Subcutaneous abdominal adipose tissue (tissue), 5 donors: ENCODE data around the gene OR51M1.
"Not testable (repeated sequence)": the region's sequence is repeated elsewhere in the genome, so short reads cannot be mapped to it uniquely, and the experiment has no call there.

Experiments
- H3K27ac ChIP-seq: one replicate; pipeline ENCODE4 v1.7.0; 2013; ENCODE audit warnings: low read depth, mild to moderate bottlenecking, inconsistent platforms, low read length, moderate library complexity
- H3K27me3 ChIP-seq, 5 donors: one replicate each; pipeline ENCODE4 v1.7.0; 2013; ENCODE audit warnings: low read length in 5 of 5, inconsistent platforms in 1 of 5; ENCODE audit not compliant: control insufficient read depth in 5 of 5, insufficient read depth in 4 of 5
- H3K36me3 ChIP-seq, 5 donors: one replicate each; pipeline ENCODE4 v1.7.0; 2013; ENCODE audit warnings: low read length in 5 of 5; ENCODE audit not compliant: control insufficient read depth in 5 of 5, insufficient read depth in 5 of 5
- H3K4me1 ChIP-seq, 5 donors: one replicate each; pipeline ENCODE4 v1.7.0; 2013; ENCODE audit warnings: low read length in 5 of 5, mild to moderate bottlenecking in 3 of 5, moderate library complexity in 1 of 5; ENCODE audit not compliant: control insufficient read depth in 5 of 5, insufficient read depth in 5 of 5
- H3K4me3 ChIP-seq, 5 donors: one replicate each; pipeline ENCODE4 v1.7.0; 2013; ENCODE audit warnings: low read length in 5 of 5, low read depth in 1 of 5
- H3K9ac ChIP-seq, 5 donors: one replicate each; pipeline ENCODE4 v1.7.0; 2013; ENCODE audit warnings: low read length in 5 of 5, mild to moderate bottlenecking in 4 of 5, moderate library complexity in 3 of 5
- H3K9me3 ChIP-seq, 5 donors: one replicate each; pipeline ENCODE4 v1.7.0; 2013; ENCODE audit warnings: low read length in 5 of 5; ENCODE audit not compliant: control insufficient read depth in 5 of 5
- donor health status: healthy.
- donor health status: healthy.
- donor health status: healthy.
- donor health status: healthy.
- donor health status: healthy.

The OR51M1 gene

DNA sequence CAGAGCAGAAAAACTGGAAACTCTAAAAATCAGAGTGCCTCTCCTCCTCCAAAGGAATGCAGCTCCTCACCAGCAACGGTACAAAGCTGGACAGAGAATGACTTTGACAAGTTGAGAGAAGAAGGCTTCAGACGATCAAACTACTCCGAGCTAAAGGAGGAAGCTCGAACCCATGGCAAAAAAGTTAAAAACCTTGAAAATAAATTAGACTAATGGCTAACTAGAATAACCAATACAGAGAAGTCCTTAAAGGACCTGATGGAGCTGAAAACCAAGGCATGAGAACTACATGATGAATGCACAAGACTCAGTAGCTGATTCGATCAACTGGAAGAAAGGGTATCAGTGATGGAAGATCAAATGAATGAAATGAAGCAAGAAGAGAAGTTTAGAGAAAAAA, 27.6 kb upstream of the OR51M1 start:
- H3K27ac ChIP-seq, H3K9me3 ChIP-seq, H3K9ac ChIP-seq, H3K4me1 ChIP-seq, H3K36me3 ChIP-seq, H3K27me3 ChIP-seq, H3K4me3 ChIP-seq: not testable (repeated sequence)

DNA sequence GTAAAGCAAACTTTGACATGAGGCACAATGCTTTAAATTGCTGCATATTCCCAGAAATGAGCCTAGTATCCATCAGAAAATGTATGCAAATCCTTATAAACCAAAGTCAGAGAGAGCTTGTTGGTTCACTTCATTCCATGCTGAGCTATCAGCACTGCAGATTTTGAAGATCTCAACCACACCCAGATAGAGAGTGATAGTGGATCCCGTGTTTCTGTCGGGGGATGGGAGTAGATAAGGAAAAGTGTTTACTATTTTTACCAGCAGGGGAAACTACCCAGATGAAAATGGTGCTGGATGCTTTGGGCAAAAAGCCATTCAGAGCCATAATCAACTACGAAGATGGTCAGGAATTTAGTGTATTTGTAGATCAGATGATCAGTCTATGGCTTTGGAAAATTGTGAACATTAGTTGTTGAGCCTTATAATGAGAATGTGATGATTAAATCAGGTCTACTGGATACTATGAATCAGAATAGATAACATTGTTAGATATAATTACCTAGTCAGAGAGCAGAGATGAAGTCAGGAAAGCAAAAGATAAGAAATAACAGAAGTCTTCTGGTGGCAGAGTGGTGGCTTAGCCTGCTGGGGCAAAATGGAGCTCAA, 21.5 kb upstream of the OR51M1 start:
- H3K27me3 ChIP-seq: no peaks in the 10 kb centered on the region
- H3K27ac ChIP-seq: no peak overlapping the region
- H3K9ac ChIP-seq: no peak overlapping the region
- peaks cover 0 to 2% (median 0%) of the 10 kb centered on the region in 5 donors for H3K4me1 ChIP-seq
- no peaks in the 10 kb centered on the region for H3K36me3 ChIP-seq
- no peak overlapping the region for H3K4me3 ChIP-seq
- no peaks in the 10 kb centered on the region for H3K9me3 ChIP-seq

DNA sequence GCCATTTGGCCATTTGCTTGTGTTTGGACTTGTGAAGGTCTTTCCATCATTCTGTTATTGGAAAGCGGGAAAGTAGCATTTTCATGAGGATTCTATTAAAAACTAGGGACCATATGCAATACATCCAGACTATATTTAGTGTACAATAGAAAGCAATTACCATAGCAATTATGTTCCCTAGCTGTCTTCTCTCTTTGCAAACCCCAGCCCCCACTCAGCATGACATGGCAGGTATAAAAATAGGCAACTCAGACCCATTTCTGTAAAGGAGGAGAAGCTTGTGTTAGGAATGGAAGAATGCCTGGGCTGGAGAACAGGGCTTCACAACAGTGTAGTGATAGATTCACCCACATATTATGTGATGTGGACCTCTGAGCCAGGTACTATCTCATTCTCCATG, 19.9 kb upstream of the OR51M1 start:
- no peak overlapping the region for H3K27ac ChIP-seq
- H3K9ac ChIP-seq: no peak overlapping the region
- H3K27me3 ChIP-seq: no peaks in the 10 kb centered on the region
- H3K4me1 ChIP-seq: peaks cover 0 to 9% (median 0%) of the 10 kb centered on the region in 5 donors
- no peaks in the 10 kb centered on the region for H3K36me3 ChIP-seq
- H3K9me3 ChIP-seq: no peaks in the 10 kb centered on the region
- H3K4me3 ChIP-seq: no peak overlapping the region

DNA sequence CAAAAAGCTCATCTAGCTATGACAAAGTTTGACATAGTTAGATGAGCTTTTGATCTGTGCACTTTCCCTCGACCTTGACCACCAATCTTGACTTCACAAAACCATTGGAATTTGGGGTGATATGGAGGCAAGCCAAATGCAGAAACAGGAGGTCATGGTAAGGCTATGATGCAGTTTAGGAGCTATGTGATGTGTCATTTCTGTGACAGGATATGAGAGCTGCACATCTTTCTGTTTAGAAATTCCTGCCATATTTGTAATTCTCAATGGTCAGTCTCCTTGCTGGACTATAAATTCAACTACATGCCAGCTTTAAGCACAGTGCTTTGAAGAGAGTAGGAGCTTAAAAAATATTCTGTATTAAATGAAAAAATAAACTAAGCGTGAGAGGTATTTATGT, 19.4 kb upstream of the OR51M1 start:
- no peaks in the 10 kb centered on the region for H3K36me3 ChIP-seq
- no peaks in the 10 kb centered on the region for H3K27me3 ChIP-seq
- H3K4me3 ChIP-seq: no peak overlapping the region
- H3K9me3 ChIP-seq: no peaks in the 10 kb centered on the region
- no peak overlapping the region for H3K27ac ChIP-seq
- H3K4me1 ChIP-seq: peaks cover 0 to 9% (median 0%) of the 10 kb centered on the region in 5 donors
- no peak overlapping the region for H3K9ac ChIP-seq

DNA sequence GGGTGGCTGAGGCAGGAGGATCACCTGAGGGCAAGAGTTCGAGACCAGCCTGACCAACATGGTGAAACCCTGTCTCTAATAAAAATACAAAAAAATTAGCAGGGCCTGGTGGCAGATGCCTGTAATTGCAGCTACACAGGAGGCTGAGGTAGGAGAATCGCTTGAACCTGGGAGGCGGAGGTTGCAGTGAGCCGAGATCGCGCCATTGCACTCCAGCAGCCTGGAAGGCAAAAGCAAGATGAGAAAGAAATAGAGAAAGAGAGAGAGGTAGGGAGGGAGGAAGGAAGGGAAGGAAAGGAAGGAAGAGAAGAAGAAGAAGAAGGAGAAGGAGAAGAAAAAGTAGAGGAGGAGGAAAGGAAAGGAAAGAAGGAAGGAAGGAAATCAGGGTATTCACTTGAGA, 17.2 kb upstream of the OR51M1 start:
- H3K27me3 ChIP-seq, H3K9ac ChIP-seq, H3K4me3 ChIP-seq, H3K4me1 ChIP-seq, H3K9me3 ChIP-seq, H3K36me3 ChIP-seq, H3K27ac ChIP-seq: not testable (repeated sequence)

DNA sequence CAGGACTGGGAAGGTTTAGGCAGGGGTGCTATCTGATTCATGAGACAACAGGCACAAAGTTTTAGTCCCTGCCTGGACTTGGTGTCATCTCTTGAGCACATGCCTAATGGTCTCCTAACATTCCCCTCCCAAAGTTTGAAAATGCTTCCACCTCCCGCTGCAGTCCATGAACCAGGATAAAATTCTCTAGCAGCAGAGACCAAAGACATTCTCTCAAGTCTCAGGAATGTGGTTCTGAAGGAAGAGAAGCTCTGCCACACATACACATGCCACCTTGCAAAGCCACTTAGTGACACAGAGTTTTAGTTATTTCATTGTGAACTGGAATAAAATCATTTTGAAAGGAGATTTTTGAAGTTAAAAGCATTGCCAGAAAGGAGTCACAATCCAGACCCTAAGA, 16.8 kb upstream of the OR51M1 start:
- peaks cover 0 to 9% (median 0%) of the 10 kb centered on the region in 5 donors for H3K4me1 ChIP-seq
- no peak overlapping the region for H3K27ac ChIP-seq
- no peaks in the 10 kb centered on the region for H3K27me3 ChIP-seq
- H3K9ac ChIP-seq: no peak overlapping the region
- H3K9me3 ChIP-seq: no peaks in the 10 kb centered on the region
- H3K36me3 ChIP-seq: no peaks in the 10 kb centered on the region
- no peak overlapping the region for H3K4me3 ChIP-seq

DNA sequence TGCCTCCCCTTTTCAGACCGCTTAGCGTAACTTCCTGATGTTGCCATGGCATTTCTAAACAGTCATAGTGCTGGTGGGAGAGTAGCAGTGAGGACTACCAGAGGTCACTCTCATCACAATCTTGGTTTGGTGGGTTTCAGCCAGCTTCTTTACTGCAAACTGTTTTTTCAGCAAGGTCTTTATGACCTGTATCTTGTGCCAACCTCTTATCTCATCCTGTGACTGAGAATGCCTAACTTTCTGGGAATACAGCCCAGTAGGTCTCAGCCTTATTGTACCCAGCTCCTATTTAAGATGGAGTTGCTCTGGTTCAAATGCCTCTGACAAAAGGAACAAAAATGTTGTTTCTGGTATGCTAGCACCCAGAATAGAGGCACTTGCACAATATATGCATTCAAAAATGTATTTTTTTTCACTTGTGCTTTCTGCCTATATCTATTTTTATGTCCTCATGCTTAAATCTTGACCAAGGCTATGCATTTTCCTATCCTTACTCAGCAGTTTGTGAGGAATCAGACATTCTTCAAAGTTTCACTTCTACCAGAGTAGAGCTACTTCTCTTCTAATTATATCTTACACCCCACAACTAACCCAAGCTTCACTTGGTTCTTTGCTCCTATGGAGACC, 16.1 kb upstream of the OR51M1 start:
- Histone ChIP-seq H3K27me3 (no peaks in the 10 kb centered on the region), H3K9ac (no peak overlapping the region), H3K9me3 (no peaks in the 10 kb centered on the region), H3K36me3 (no peaks in the 10 kb centered on the region), H3K27ac (no peak overlapping the region), H3K4me3 (no peak overlapping the region), H3K4me1 (peaks cover 0 to 9% (median 0%) of the 10 kb centered on the region in 5 donors)

DNA sequence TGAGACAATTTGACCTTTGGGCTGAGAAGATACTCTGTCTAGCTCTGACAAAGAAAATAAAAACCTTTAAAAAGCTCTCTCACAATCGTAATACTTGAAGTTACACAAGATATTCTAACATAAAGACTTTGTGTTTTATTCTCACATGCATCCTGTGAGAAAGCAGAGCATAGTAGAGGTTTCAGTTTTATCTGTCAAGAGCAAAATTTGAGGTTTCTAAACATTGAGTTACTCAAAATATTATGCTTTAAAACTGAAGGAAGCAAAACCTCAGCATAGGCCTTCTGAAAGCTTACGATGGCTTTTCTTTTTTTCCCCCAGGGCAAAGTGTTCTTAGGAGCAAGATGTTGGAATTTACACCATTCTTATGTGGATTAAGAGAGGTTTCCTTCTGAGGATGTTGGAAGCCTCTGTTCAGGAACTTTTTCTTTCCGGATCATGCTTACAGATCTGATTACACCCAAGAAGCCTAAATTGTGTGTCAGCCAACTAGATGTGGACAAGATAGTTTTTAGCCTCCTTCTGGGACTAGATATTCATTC, 15.0 kb upstream of the OR51M1 start:
- Histone ChIP-seq H3K36me3 (no peaks in the 10 kb centered on the region), H3K27ac (no peak overlapping the region), H3K27me3 (no peaks in the 10 kb centered on the region), H3K4me1 (peaks cover 0 to 9% (median 0%) of the 10 kb centered on the region in 5 donors), H3K9me3 (no peaks in the 10 kb centered on the region), H3K4me3 (no peak overlapping the region), H3K9ac (no peak overlapping the region)

DNA sequence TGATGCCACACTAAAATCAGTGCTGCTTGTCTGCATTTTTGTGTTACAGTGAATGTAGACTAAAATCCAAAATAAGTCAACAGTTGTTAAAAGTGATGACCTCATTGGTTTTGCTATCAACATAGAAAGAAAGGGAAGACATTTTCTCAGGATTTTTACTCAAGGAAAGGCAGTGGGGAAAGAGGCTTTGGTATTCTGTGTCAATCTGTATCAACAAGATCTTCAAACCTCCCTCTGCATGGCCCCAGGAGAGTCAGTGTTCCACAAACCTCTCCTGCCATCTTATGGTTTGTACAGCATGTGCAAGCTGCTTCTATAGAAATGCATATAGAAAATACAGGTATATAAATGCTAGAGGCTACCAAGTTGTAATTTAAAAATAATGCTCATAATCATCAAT, 13.8 kb upstream of the OR51M1 start:
- Histone ChIP-seq H3K36me3 (no peaks in the 10 kb centered on the region), H3K9me3 (no peaks in the 10 kb centered on the region), H3K27me3 (no peaks in the 10 kb centered on the region), H3K4me1 (peaks cover 0 to 9% (median 0%) of the 10 kb centered on the region in 5 donors), H3K27ac (no peak overlapping the region), H3K9ac (no peak overlapping the region), H3K4me3 (no peak overlapping the region)

DNA sequence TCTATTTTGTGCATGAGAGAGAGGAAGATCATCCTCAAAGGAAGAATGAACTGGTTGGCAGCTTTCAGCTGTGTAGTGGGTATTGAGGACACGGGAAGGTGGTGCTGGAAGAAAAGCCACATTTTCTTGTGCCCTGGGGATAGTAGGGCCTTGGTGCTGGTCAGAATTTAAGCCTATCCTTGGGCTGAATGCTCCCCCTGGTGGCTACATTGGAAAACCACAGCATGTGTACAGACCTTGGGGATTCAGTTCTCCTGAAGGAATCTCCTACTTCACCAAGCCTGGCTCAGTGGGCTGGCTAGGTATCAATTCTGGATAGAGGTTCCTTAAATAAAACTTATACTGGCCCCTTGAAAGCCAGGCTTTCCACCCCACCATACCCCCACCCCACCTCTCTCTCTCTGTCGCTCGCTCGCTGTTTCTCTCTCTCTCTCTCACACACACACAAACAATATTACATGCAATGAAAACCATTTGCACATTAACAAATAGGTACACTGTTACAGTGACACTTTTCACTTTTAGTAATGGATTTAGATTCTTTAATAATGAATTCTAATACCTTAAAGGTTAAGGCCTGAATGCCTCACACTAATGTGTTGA, 2.8 kb upstream of the OR51M1 start:
- Histone ChIP-seq H3K4me3 (no peak overlapping the region), H3K36me3 (no peaks in the 10 kb centered on the region), H3K27ac (no peak overlapping the region), H3K27me3 (no peaks in the 10 kb centered on the region), H3K9me3 (no peaks in the 10 kb centered on the region), H3K9ac (no peak overlapping the region), H3K4me1 (no peaks in the 10 kb centered on the region)
